Anterior cingulate cortex (tissue), 58 donors: ENCODE measurements around the gene HMCN1.

Experiments used
- DNase-seq, 58 donors: peaks; one replicate each; lab custom pipeline; 2025; lab: John Stamatoyannopoulos, UW

The HMCN1 gene

GRCh38 chr1:185795181-185795580 is 61.0 kb downstream of the HMCN1 start:
- no peak for DNase-seq

GRCh38 chr1:185798505-185798904 is 64.3 kb downstream of the HMCN1 start:
- no peak for DNase-seq

- no peak for DNase-seq
These were observed 69.0 kb downstream of the HMCN1 start for GRCh38 chr1:185803241-185803640.

- no peak for DNase-seq
These were observed 70.0 kb downstream of the HMCN1 start for GRCh38 chr1:185804206-185804605.

- no peak for DNase-seq
These were observed 70.4 kb downstream of the HMCN1 start for GRCh38 chr1:185804608-185805007.

- DNase-seq: no peak
These were observed 73.1 kb downstream of the HMCN1 start for GRCh38 chr1:185807275-185807674.

GRCh38 chr1:185808631-185809030 is 74.4 kb downstream of the HMCN1 start:
- no peak for DNase-seq

GRCh38 chr1:185811073-185811709 is 77.0 kb downstream of the HMCN1 start:
- no peak for DNase-seq

- no peak for DNase-seq
These were observed 78.7 kb downstream of the HMCN1 start for GRCh38 chr1:185812934-185813333.

- DNase-seq: peak in 3 of 58 donors; percentile 1 to 33 (median 23)
These were observed 79.3 kb downstream of the HMCN1 start for GRCh38 chr1:185813401-185813979.

GRCh38 chr1:185816460-185816859 is 82.3 kb downstream of the HMCN1 start:
- DNase-seq: no peak

- no peak for DNase-seq
These were observed 85.6 kb downstream of the HMCN1 start for GRCh38 chr1:185819798-185820197.

- DNase-seq: no peak
These were observed 87.6 kb downstream of the HMCN1 start for GRCh38 chr1:185821612-185822385.

GRCh38 chr1:185823467-185823866 is 89.3 kb downstream of the HMCN1 start:
- no peak for DNase-seq

GRCh38 chr1:185824106-185824505 is 89.9 kb downstream of the HMCN1 start:
- no peak for DNase-seq

- DNase-seq: no peak
These were observed 91.4 kb downstream of the HMCN1 start for GRCh38 chr1:185825556-185825955.

- no peak for DNase-seq
These were observed 100.2 kb downstream of the HMCN1 start for GRCh38 chr1:185834371-185834905.

- no peak for DNase-seq
These were observed 101.0 kb downstream of the HMCN1 start for GRCh38 chr1:185835191-185835590.

GRCh38 chr1:185837711-185838110 is 103.5 kb downstream of the HMCN1 start:
- no peak for DNase-seq

- DNase-seq: no peak
These were observed 103.9 kb downstream of the HMCN1 start for GRCh38 chr1:185838111-185838510.

GRCh38 chr1:185840880-185841279 is 106.7 kb downstream of the HMCN1 start:
- DNase-seq: no peak
